ENCODE data around the gene LIMA1.
"Not testable (repeated sequence)": the region's sequence is repeated elsewhere in the genome, so short reads cannot be mapped to it uniquely, and the experiment has no call there.

The LIMA1 gene

GRCh38 chr12:50248411-50248810 is 34.9 kb downstream of the LIMA1 start:
- DNase-seq (ENCODE audit: low read depth in 2 of 2) = no peak

- DNase-seq (ENCODE audit: low read depth in 2 of 2) = not testable (repeated sequence)
Measured at GRCh38 chr12:50247665-50248064, 35.7 kb downstream of the LIMA1 start.

- DNase-seq (ENCODE audit: low read depth in 2 of 2) = no peak
Measured at GRCh38 chr12:50246873-50247612, 36.3 kb downstream of the LIMA1 start.

GRCh38 chr12:50246197-50246865 is 37.0 kb downstream of the LIMA1 start:
- no peak for DNase-seq (ENCODE audit: low read depth in 2 of 2)

- no peak for DNase-seq (ENCODE audit: low read depth in 2 of 2)
Measured at GRCh38 chr12:50243507-50243906, 39.8 kb downstream of the LIMA1 start.

- no peak for DNase-seq (ENCODE audit: low read depth in 2 of 2)
Measured at GRCh38 chr12:50242751-50243191, 40.5 kb downstream of the LIMA1 start.

GRCh38 chr12:50241178-50241577 is 42.1 kb downstream of the LIMA1 start:
- DNase-seq (ENCODE audit: low read depth in 2 of 2) = no peak

GRCh38 chr12:50240792-50241114 is 42.6 kb downstream of the LIMA1 start:
- DNase-seq (ENCODE audit: low read depth in 2 of 2) = no peak

GRCh38 chr12:50240096-50240791 is 43.1 kb downstream of the LIMA1 start:
- no peak for DNase-seq (ENCODE audit: low read depth in 2 of 2)

- DNase-seq (ENCODE audit: low read depth in 2 of 2) = no peak
Measured at GRCh38 chr12:50239355-50239891, 43.9 kb downstream of the LIMA1 start.

- DNase-seq (ENCODE audit: low read depth in 2 of 2) = no peak
Measured at GRCh38 chr12:50234347-50234746, 49.0 kb downstream of the LIMA1 start.

GRCh38 chr12:50232771-50233209 is 50.5 kb downstream of the LIMA1 start:
- no peak for DNase-seq (ENCODE audit: low read depth in 2 of 2)

GRCh38 chr12:50232206-50232605 is 51.1 kb downstream of the LIMA1 start:
- DNase-seq (ENCODE audit: low read depth in 2 of 2) = no peak

GRCh38 chr12:50231346-50231745 is 52.0 kb downstream of the LIMA1 start:
- no peak for DNase-seq (ENCODE audit: low read depth in 2 of 2)

- no peak for DNase-seq (ENCODE audit: low read depth in 2 of 2)
Measured at GRCh38 chr12:50230217-50230616, 53.1 kb downstream of the LIMA1 start.

- DNase-seq (ENCODE audit: low read depth in 2 of 2) = no peak
Measured at GRCh38 chr12:50224026-50224692, 59.2 kb downstream of the LIMA1 start.

GRCh38 chr12:50222275-50222783 is 61.0 kb downstream of the LIMA1 start:
- DNase-seq (ENCODE audit: low read depth in 2 of 2) = peak in 1 of 2 donors; percentile 0

- DNase-seq (ENCODE audit: low read depth in 2 of 2) = no peak
Measured at GRCh38 chr12:50221228-50222008, 61.9 kb downstream of the LIMA1 start.

- no peak for DNase-seq (ENCODE audit: low read depth in 2 of 2)
Measured at GRCh38 chr12:50220363-50220995, 62.8 kb downstream of the LIMA1 start.

- no peak for DNase-seq (ENCODE audit: low read depth in 2 of 2)
Measured at GRCh38 chr12:50219544-50219943, 63.8 kb downstream of the LIMA1 start.

All from stimulated activated CD8-positive, alpha-beta memory T cell treated with anti-CD3 and anti-CD28 coated beads, Interleukin-2, amount 100 ng/mL, for 1 hour (primary cell).